ENCODE results near the gene KRT13. TPM values are rescaled to one million over a fixed set of nuclear protein-coding genes. Genes with fewer than 3 reads are reported as not detected.

Gene KRT13
- total and polyA plus RNA-seq, 2 of the 4 experiments (the other 2 are of a cell fraction): 0.18 to 0.56 TPM

DNA sequence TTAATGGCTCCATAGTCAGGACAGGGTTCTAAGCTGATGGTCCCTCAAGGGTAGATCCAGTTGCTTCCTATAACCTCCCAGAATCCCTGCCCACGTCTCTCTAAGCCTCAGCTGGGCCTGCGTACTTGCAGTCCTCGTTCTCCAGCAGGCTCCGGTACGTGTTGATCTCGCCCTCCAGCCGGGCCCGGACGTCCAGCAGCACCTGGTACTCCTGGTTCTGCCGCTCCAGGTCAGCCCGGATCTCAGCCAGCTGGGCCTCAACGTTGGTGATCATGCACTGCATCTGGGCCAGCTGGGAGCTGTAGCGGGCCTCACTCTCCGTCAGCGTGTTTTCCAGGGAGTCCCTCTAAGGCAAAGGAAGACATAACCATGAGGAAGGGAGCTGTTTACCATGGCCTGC is 42.7 kb downstream of the KRT13 start:
- WGBS, 2 experiments (ENCODE audit: extremely low coverage in 2 of 2, insufficient read length in 1 of 2): 80% methylated on average over 9 of the region's 15 CpGs; no CpG with 5 or more reads in 1 of the 2 experiments
- H3K9me1 ChIP-seq (ENCODE audit: insufficient read depth, low read length): no peaks in the 10 kb centered on the region
- H3K9ac ChIP-seq (ENCODE audit: low read depth, low read length): no peak overlapping the region
- intact Hi-C loops (cut with micrococcal nuclease) (no loop called here), in situ Hi-C loops (cut with MboI; ENCODE audit: low sequenced_read_pairs) (no loop called here), dilution Hi-C loops (cut with HindIII; ENCODE audit: low sequenced_read_pairs, unreplicated experiment) (no loop called here)
- no peak for ATAC-seq (ENCODE audit: low read depth)
- H3K27me3 ChIP-seq (ENCODE audit: control insufficient read depth, insufficient read depth, low read length): peaks cover 28% of the 10 kb centered on the region
- no peaks in the 10 kb centered on the region; the same call in 1 of the 2 replicates for H4K20me1 ChIP-seq (ENCODE audit: insufficient read depth, low read length)
- H4K91ac ChIP-seq (ENCODE audit: insufficient read depth, low read depth, low read length): no peak overlapping the region
- H3K23ac ChIP-seq (ENCODE audit: low read depth, low read length): no peak overlapping the region
- no peak overlapping the region for H2BK120ac ChIP-seq (ENCODE audit: low read depth, low read length)
- CTCF ChIA-PET: interaction anchor here (1.2 kb wide), 1 partner anchor 86 kb away, joined by 3 read pairs; no protein-coding TSS in a partner anchor
- TF ChIP-seq USF2 (IDR thresholded peaks at IDR 0.05; ENCODE audit: low read depth, low read length) (no peak), RFX5 (IDR thresholded peaks at IDR 0.05; ENCODE audit: low read depth, low read length) (no peak), RCOR1 (IDR thresholded peaks at IDR 0.05; ENCODE audit: insufficient replicate concordance, low read length) (no peak), MAFK (IDR thresholded peaks at IDR 0.05; ENCODE audit: low read depth, low read length) (no peak)
- no peak overlapping the region for H4K8ac ChIP-seq (ENCODE audit: low read depth in 2 of 2, low read length in 2 of 2)
- H3K14ac ChIP-seq (replicated peaks; ENCODE audit: low read depth, low read length): no peak overlapping the region
- no peak overlapping the region for H3K18ac ChIP-seq (ENCODE audit: low read depth, low read length)
- no TSS peak for BruUV-seq (replicated peaks)
- no peak overlapping the region for H3K4me3 ChIP-seq (ENCODE audit: insufficient read depth, low read depth, low read length)
- H3K4me1 ChIP-seq (ENCODE audit: control insufficient read depth, insufficient read depth, low read length): peaks cover 8% of the 10 kb centered on the region
- H4K5ac ChIP-seq (ENCODE audit: low read depth, low read length): no peak overlapping the region
- no peak overlapping the region for H2AK9ac ChIP-seq (replicated peaks; ENCODE audit: low read depth, low read length, poor library complexity)
- no peaks in the 10 kb centered on the region for H3K36me3 ChIP-seq (ENCODE audit: control insufficient read depth, insufficient read depth, low read length)
- H2BK15ac ChIP-seq (ENCODE audit: low read depth, low read length): no peak overlapping the region
- H2AFZ ChIP-seq (replicated peaks; ENCODE audit: low read length, poor library complexity): no peak overlapping the region
- POLR2A ChIA-PET (ENCODE audit: unreplicated experiment): no interaction called here
- H2AK5ac ChIP-seq (ENCODE audit: low read depth, low read length): peak overlapping the region; percentile 38; the same call in 1 of the 2 replicates
- no peak overlapping the region for H2BK5ac ChIP-seq (ENCODE audit: low read depth, low read length, poor library complexity, severe bottlenecking)
- H3K56ac ChIP-seq (ENCODE audit: extremely low read depth, insufficient read depth, low read length): no peak overlapping the region
- H3K4me2 ChIP-seq (ENCODE audit: low read depth, low read length): no peak overlapping the region
- H3K4ac ChIP-seq (ENCODE audit: low read depth, low read length): no peak overlapping the region
- H3K79me1 ChIP-seq (ENCODE audit: low read depth in 1 of 2, low read length in 2 of 2): no peaks in the 10 kb centered on the region
- H3K9me3 ChIP-seq (ENCODE audit: control insufficient read depth, insufficient read depth, low read length): peaks cover 2% of the 10 kb centered on the region; the same call in 1 of the 2 replicates
- no peak overlapping the region for H2BK20ac ChIP-seq (ENCODE audit: low read depth, low read length)
- DNase-seq: no peak
- no peak overlapping the region for H3K27ac ChIP-seq (ENCODE audit: insufficient read depth, low read length)

Data from IMR-90 (cell line).